H4 (cell line): Measurements from ENCODE around the gene LKAAEAR1. TPM values are rescaled to one million over a fixed set of nuclear protein-coding genes. Genes with fewer than 3 reads are reported as not detected.

Experiments used
- DNase-seq: peaks from one replicate; pipeline ENCODE4 v3.0.0-alpha.2; 2015; ENCODE audit warnings: low spot score
- total RNA-seq: library from RNA; depleted of rRNA; stranded (reverse); fragments of >200 nt; shearing (Covaris generic); gene quantifications from 2 replicates; pipeline ENCODE4 v1.2.3, GENCODE V29; 2014

The LKAAEAR1 gene
- total RNA-seq, 1 experiment from 2014 or later: 0.60 TPM

- DNase-seq: no peak
These were observed 17.1 kb downstream of the LKAAEAR1 start for GRCh38 chr20:64067005-64067632.

GRCh38 chr20:64065974-64066343, 18.2 kb downstream of the LKAAEAR1 start:
- DNase-seq: peak; percentile 94

- DNase-seq: no peak
These were observed 18.9 kb downstream of the LKAAEAR1 start for GRCh38 chr20:64065062-64065973.

- DNase-seq: peak; percentile 58
These were observed 20.0 kb downstream of the LKAAEAR1 start for GRCh38 chr20:64064145-64064698.

- DNase-seq: no peak
These were observed 20.6 kb downstream of the LKAAEAR1 start for GRCh38 chr20:64063389-64064144.

GRCh38 chr20:64062596-64063388, 21.4 kb downstream of the LKAAEAR1 start, which contains the start of gene TCEA2:
TCEA2 (plus strand) TSS chr20:64063198; CDS start chr20:64063313, 115 bp downstream.
- peak; percentile 93 for DNase-seq

DNA sequence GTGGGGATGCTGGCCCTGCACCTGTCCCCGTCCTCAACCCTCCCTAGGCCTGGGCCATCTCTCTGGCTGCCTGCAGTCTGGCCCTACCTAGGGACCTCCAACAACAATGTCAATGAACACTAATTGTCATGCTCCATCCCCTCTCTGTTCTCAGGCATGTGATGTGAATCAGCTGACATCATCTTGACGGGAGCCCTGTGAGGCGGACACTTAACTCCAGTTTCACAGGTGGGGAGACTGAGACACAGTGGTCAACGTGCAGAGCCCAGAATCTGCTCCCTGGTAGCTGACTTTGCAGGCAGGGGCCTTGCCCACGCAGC, 22.0 kb downstream of the LKAAEAR1 start:
- no peak for DNase-seq

DNA sequence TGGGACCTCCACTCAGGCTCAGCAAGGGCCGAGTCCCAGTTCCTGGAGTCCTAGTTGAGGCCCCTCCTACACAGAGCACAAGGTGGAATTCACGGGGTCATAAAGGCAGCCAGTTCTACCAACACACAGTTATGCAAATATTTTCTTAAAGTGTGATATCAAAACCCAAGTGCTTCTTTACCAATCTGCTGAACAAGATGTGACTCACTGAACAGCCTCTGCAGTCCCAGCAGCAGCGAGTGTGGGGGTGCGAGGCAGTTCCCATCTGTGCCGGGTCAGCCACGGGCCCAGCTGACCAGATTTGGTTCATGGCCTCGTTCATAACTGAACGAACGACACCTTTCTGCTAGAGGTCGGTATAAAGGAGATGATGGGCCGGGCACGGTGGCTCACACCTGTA, 25.7 kb downstream of the LKAAEAR1 start:
- DNase-seq: no peak

- peak; percentile 59 for DNase-seq
These were observed 26.3 kb downstream of the LKAAEAR1 start for GRCh38 chr20:64057628-64058498.

GRCh38 chr20:64056889-64057627, 27.1 kb downstream of the LKAAEAR1 start:
- no peak for DNase-seq

DNA sequence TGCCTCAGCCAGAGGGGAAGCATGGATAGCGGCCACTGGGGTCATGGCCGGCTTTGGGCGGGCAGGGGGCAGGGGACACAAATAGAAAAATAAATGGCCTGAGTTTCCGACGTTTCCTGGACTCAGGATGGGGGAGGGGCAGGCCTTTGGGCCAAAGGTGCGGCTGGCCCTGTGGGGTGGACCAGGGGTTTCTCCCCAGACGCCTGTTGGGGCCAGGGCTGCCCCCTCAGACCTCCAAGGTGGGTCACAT, 27.6 kb downstream of the LKAAEAR1 start:
- DNase-seq: no peak

DNA sequence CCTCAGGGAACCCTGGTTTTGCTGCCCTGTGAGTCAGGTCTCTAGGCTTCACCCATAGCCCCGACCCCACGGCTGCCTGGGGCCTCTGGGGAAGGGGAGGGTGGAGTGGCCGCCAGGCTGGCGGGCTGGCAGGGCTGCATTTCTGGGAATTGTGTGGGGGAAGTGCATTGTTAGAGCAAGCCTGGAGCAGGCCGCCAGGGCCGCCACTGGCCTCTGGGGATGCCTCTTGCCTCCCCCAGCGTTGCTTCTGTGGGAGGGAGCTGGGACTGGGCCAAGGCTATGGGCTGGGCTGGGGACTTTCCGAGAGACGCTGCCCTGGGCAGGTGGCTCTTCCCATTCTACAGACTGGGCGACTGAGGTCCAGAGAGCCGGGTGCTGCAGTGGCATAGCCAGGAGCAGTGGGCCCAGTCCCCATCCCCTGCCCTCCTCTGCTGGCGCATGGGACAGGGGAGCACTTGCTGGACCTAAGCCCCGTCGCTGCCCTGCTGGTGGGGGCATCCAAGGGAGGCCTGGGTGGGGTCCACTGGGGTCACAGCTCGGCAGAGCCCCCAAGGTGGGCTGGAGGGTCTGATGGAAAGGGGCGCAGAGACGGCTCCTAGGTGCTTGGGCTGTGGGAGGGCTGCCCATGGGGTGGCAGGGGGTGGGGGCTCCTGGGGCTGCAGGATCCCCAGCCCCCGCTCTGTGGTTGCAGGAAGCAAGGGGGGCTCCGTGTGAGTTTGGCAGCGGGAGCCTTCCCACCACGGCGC, 28.1 kb downstream of the LKAAEAR1 start:
- DNase-seq: peak; percentile 62

- no peak for DNase-seq
These were observed 28.8 kb downstream of the LKAAEAR1 start for GRCh38 chr20:64055396-64055892.

DNA sequence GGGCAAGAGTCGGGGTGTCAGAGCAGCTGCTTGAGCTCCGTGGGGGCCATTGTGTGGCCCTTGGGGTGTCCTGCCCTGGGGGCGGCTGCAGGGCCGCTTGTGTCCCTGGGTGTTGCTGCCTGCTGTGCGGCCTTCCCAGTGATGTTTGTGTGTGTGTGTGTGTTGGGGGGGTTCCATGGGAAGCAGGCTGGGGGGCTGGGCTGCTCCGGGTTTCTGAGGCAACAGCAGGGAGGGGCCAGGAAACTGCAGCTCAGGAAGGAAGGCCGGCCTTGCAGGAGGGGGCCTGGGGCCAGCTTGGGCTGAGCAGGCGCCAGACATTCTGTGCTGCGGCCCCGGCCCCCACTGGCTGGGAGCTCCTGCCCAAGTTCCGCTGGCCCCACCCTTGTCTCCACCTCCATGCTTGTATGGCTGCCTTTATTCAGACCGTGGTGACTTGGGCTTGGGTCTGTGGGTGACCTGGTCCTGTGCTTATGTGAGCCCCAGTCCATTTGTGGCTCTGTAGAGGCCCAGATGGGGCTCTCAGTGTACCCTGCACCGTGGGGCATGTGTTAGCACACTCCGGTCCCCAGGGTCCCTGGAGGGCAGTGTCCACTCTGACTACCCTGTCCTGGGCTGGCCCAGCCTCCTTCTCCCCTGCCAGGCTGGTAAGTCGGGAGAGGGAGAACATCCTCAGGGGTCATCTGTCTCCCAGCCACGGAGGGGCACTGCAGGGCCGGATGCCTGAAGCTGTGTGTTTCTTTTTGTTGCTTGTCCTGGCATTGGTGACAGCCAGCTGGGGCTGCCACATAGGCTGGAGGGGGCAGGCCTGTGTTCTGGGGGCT, 30.1 kb downstream of the LKAAEAR1 start:
- peak; percentile 45 for DNase-seq

DNA sequence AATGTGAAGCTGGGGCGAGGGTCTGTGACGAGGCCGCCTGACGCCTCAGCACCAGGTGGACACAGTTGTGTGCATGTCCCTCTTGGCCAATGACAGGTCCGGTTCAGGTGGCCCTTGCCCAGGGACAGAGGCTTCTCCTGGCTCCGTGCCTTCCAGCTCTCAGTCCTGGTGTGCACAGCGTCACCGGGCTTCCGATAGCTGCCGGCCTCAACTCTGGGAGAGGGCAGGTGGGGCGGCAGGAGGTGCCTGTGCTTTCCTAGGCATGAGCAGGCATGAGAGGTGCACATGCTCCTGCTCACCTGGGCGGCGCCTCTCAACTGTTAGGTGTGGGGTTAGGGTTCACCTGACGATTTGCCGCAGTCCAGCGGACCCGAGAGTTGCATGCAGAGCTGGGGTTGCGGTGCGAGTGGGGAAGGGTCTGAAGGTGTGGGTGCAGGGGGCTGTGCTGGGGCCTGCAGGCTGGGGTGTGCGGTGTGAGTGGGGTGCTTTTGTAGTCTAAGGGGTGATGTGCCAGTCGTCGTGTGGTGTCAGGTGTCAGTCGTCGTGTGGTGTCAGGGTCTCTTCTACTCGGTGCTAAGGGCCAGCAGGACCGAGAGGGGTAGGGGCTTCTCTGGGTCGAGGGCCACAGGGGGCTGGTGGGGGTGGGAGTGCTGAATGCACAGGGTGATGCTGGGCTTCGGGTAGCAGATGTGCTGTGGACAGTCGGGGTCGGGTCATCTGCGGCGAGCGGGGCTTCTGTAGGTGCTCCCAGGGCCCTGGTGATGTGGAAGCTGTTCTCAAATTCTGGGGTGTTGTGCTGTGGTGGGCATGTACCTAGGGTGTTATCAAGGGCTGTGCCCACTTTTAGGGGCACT, 31.0 kb downstream of the LKAAEAR1 start:
- no peak for DNase-seq

DNA sequence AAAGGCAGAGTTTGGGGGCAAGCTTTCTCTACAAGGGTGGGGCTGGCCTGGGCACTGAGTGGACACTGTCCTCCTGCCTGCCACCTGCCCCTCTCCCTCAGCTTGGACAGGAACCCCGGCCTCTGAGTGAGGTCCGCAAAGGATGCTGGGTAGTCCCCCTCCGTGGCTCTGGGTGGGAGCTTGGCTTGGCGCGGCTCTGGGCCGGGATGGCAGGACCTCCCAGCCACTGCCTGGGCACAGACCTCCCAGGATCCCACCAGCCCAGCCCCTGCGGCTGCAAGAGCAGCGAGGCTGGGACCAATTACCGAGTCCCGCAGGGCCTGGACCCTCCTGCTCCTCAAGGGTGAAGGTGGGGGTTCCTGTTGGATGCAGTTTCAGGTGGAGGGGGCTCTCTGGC, 31.9 kb downstream of the LKAAEAR1 start:
- no peak for DNase-seq
